Calu3 (cell line): ENCODE measurements around the gene GK2. TPM values are rescaled to one million over a fixed set of nuclear protein-coding genes. Genes with fewer than 3 reads are reported as not detected.

Source experiments
- BruUV-seq: library from RNA; stranded (reverse); fragments of 400-500 nt; replicated peaks from 2 replicates; lab custom pipeline; 2021; lab: Mats Ljungman, UMichigan
- CTCF ChIA-PET: fragments of 300-600 bp; sonication (Branson Sonifier 250); formaldehyde crosslinking; loops from one replicate; lab custom pipeline; 2022; ENCODE audit warnings: antibody characterized with exemption; lab: Charles Lee
- DNase-seq: peaks from one replicate; pipeline ENCODE4 v3.0.0; 2022
- H3K27ac Mint-ChIP-seq: one replicate; pipeline ENCODE4 v1.8.0; 2022; ENCODE audit warnings: mixed read lengths; ENCODE audit not compliant: unreplicated experiment
- H3K27me3 Mint-ChIP-seq: one replicate; pipeline ENCODE4 v1.8.0; 2022; ENCODE audit warnings: mixed read lengths; ENCODE audit not compliant: unreplicated experiment
- H3K36me3 Mint-ChIP-seq: one replicate; pipeline ENCODE4 v1.8.0; 2022; ENCODE audit warnings: mild to moderate bottlenecking, moderate library complexity, mixed read lengths; ENCODE audit not compliant: insufficient read depth, unreplicated experiment
- H3K4me1 Mint-ChIP-seq: one replicate; pipeline ENCODE4 v1.8.0; 2022; ENCODE audit warnings: mild to moderate bottlenecking, low read depth, mixed read lengths; ENCODE audit not compliant: unreplicated experiment
- H3K4me3 Mint-ChIP-seq: one replicate; pipeline ENCODE4 v1.8.0; 2022; ENCODE audit warnings: mild to moderate bottlenecking, low read depth, moderate library complexity, mixed read lengths; ENCODE audit not compliant: unreplicated experiment
- H3K9me3 Mint-ChIP-seq: one replicate; pipeline ENCODE4 v1.8.0; 2022; ENCODE audit warnings: low read depth, mixed read lengths; ENCODE audit not compliant: unreplicated experiment
- intact Hi-C: fragments of 100-400 bp; cut with micrococcal nuclease; formaldehyde crosslinking; loops from one replicate; pipeline ENCODE4 v1.10.0; 2022; ENCODE audit not compliant: unreplicated experiment
- total RNA-seq: library from RNA; stranded (reverse); gene quantifications from 2 replicates; pipeline ENCODE4 v1.2.3, GENCODE V29; 2022
- TF ChIP-seq, protein P1 (sequence below): fragments of 200-600 bp; IDR thresholded peaks from one replicate; pipeline ENCODE4 v1.8.0; 2022; ENCODE audit warnings: antibody characterized with exemption; ENCODE audit not compliant: unreplicated experiment

The GK2 gene
- total RNA-seq, 1 experiment from 2014 or later, result not detected

DNA sequence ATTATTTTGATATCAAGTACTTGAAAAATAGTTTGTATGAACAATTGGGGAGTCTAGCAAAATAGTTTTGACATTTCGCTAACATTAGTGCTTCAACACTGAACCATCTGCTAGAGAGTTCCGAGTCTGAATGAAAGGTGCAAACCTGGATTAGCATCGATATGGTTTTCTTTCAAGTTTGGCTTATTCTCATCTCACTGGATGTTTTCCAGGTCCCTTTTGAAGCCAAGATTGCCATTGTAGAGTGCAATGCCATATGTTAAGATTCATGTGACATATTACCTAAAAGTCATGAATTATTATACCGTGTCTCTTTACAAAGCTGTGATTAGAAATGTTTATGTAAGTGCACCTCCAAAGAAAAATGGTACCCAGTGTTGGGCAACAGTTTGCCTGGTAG is 45.4 kb downstream of the GK2 start:
- intact Hi-C loops, result no loop called here
- CTCF ChIA-PET, result no interaction called here
- Mint-ChIP-seq H3K27me3 (no peaks in the 10 kb centered on the region), H3K36me3 (no peaks in the 10 kb centered on the region), H3K27ac (no peak overlapping the region), H3K9me3 (no peaks in the 10 kb centered on the region), H3K4me3 (no peak overlapping the region), H3K4me1 (no peaks in the 10 kb centered on the region)
- BruUV-seq, result no TSS peak
- TF ChIP-seq, protein P1, sequence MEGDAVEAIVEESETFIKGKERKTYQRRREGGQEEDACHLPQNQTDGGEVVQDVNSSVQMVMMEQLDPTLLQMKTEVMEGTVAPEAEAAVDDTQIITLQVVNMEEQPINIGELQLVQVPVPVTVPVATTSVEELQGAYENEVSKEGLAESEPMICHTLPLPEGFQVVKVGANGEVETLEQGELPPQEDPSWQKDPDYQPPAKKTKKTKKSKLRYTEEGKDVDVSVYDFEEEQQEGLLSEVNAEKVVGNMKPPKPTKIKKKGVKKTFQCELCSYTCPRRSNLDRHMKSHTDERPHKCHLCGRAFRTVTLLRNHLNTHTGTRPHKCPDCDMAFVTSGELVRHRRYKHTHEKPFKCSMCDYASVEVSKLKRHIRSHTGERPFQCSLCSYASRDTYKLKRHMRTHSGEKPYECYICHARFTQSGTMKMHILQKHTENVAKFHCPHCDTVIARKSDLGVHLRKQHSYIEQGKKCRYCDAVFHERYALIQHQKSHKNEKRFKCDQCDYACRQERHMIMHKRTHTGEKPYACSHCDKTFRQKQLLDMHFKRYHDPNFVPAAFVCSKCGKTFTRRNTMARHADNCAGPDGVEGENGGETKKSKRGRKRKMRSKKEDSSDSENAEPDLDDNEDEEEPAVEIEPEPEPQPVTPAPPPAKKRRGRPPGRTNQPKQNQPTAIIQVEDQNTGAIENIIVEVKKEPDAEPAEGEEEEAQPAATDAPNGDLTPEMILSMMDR, result no peak
- no peak for DNase-seq

DNA sequence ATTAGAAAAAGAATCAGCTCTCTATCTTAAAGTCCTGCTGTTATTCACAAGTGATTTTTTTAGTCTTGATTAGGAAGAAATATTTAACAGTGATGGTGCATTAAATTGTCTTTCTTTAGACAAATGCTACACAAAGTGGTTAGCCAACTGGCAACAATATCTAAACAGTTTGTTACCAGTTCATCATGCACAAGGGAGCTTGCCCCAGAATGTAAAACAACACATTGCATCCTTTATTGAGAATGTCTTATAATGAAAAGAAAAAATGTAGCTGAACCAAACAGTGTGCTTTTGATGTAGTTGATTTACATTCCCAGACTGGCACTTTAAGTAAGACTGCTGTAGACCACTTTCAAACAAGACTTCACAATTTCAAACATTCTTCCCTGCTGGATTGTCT is 48.0 kb downstream of the GK2 start:
- BruUV-seq, result no TSS peak
- Mint-ChIP-seq H3K27me3 (no peaks in the 10 kb centered on the region), H3K36me3 (no peaks in the 10 kb centered on the region), H3K9me3 (no peaks in the 10 kb centered on the region), H3K4me1 (no peaks in the 10 kb centered on the region), H3K4me3 (no peak overlapping the region), H3K27ac (no peak overlapping the region)
- no peak for DNase-seq
- CTCF ChIA-PET, result no interaction called here
- intact Hi-C loops, result no loop called here
- TF ChIP-seq, protein P1, result no peak

DNA sequence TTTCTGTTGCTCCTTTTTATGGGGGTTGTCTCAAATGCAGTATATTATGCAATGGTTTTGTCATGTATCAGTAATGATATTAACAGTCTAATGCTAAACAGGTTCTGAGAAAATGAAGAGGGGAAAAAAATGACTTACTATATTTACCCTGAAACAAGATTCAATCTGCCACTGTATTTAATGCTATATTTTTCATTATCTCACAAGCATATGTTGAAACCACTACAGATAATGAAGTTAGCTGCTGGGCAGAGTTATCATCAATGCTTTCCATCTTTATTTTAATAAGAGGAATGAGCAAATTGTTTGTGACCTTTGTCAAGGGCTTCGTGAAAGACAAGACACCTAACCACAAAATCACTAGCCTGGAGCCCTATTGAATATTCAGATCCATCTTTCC is 49.6 kb downstream of the GK2 start:
- DNase-seq, result no peak
- no TSS peak for BruUV-seq
- intact Hi-C loops, result no loop called here
- no peaks in the 10 kb centered on the region for H3K9me3 Mint-ChIP-seq
- TF ChIP-seq, protein P1, result no peak
- no peaks in the 10 kb centered on the region for H3K4me1 Mint-ChIP-seq
- H3K27ac Mint-ChIP-seq, result no peak overlapping the region
- no peaks in the 10 kb centered on the region for H3K36me3 Mint-ChIP-seq
- H3K4me3 Mint-ChIP-seq, result no peak overlapping the region
- CTCF ChIA-PET, result no interaction called here
- no peaks in the 10 kb centered on the region for H3K27me3 Mint-ChIP-seq

DNA sequence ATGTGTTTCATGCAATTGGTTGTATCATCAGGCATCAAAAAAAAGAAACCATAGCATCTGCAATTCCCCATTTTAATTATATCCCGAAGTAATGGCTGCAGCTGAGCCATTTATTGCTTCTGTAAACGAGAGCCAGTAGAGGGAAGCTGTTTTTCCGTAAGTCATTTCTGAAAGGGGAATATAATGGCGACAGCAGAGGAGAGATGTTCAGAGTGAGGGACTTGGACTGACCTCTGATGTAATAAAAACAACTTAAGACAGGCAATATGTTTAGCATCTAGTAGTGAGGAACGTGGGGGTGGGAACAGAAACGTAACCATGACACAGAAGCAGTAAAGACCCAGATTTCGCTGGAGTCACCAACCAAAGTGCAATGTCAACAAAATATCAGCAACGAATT is 50.7 kb downstream of the GK2 start:
- TF ChIP-seq, protein P1, result no peak
- no peaks in the 10 kb centered on the region for H3K27me3 Mint-ChIP-seq
- CTCF ChIA-PET, result no interaction called here

More for the DNA sequence above, 50.7 kb downstream of the GK2 start:
- intact Hi-C loops, result no loop called here
- no TSS peak for BruUV-seq
- H3K9me3 Mint-ChIP-seq, result no peaks in the 10 kb centered on the region
- no peaks in the 10 kb centered on the region for H3K4me1 Mint-ChIP-seq
- no peak overlapping the region for H3K27ac Mint-ChIP-seq
- H3K4me3 Mint-ChIP-seq, result no peak overlapping the region
- no peak for DNase-seq
- no peaks in the 10 kb centered on the region for H3K36me3 Mint-ChIP-seq

Other genes starting within 250 kb of the GK2 start
- not detected in 2 replicates for gene NAA11, start 82.2 kb downstream of the GK2 start, total RNA-seq